IPS-18a (cell line): ENCODE results near the gene OPRD1.
"Not testable (repeated sequence)": the region's sequence is repeated elsewhere in the genome, so short reads cannot be mapped to it uniquely, and the experiment has no call there.

Experiments
- H3K27ac ChIP-seq: one replicate; pipeline ENCODE4 v1.5.1; 2013; ENCODE audit warnings: low read length
- H3K27me3 ChIP-seq: one replicate; pipeline ENCODE4 v1.6.1; 2013; ENCODE audit warnings: mild to moderate bottlenecking, low read length; ENCODE audit not compliant: control insufficient read depth, insufficient read depth
- H3K36me3 ChIP-seq: one replicate; pipeline ENCODE4 v1.6.1; 2013; ENCODE audit warnings: low read depth, low read length; ENCODE audit not compliant: control insufficient read depth
- H3K4me1 ChIP-seq: one replicate; pipeline ENCODE4 v1.6.1; 2013; ENCODE audit warnings: low read depth, low read length; ENCODE audit not compliant: control insufficient read depth
- H3K4me3 ChIP-seq: one replicate; pipeline ENCODE4 v1.5.1; 2013; ENCODE audit warnings: low read length
- H3K9ac ChIP-seq: one replicate; pipeline ENCODE4 v1.6.1; 2013; ENCODE audit warnings: mild to moderate bottlenecking, low read length, moderate library complexity
- H3K9me3 ChIP-seq: one replicate; pipeline ENCODE4 v1.6.1; 2013; ENCODE audit warnings: low read depth, low read length; ENCODE audit not compliant: control insufficient read depth

The OPRD1 gene

GRCh38 chr1:28783363-28783762 lies 28.6 kb upstream of the OPRD1 start:
- Histone ChIP-seq H3K36me3 (no peaks in the 10 kb centered on the region), H3K4me1 (no peaks in the 10 kb centered on the region), H3K27me3 (no peaks in the 10 kb centered on the region), H3K27ac (no peak overlapping the region), H3K9ac (no peak overlapping the region), H3K4me3 (no peak overlapping the region), H3K9me3 (no peaks in the 10 kb centered on the region)

GRCh38 chr1:28789412-28789811 lies 22.6 kb upstream of the OPRD1 start:
- Histone ChIP-seq H3K27me3 (no peaks in the 10 kb centered on the region), H3K36me3 (no peaks in the 10 kb centered on the region), H3K9ac (no peak overlapping the region), H3K4me3 (no peak overlapping the region), H3K4me1 (no peaks in the 10 kb centered on the region), H3K27ac (no peak overlapping the region), H3K9me3 (no peaks in the 10 kb centered on the region)

- H3K36me3 ChIP-seq = no peaks in the 10 kb centered on the region
- no peak overlapping the region for H3K27ac ChIP-seq
- H3K27me3 ChIP-seq = no peaks in the 10 kb centered on the region
- no peak overlapping the region for H3K4me3 ChIP-seq
- no peaks in the 10 kb centered on the region for H3K9me3 ChIP-seq
- no peak overlapping the region for H3K9ac ChIP-seq
- no peaks in the 10 kb centered on the region for H3K4me1 ChIP-seq
Measured at GRCh38 chr1:28789816-28790215, 22.2 kb upstream of the OPRD1 start.

- Histone ChIP-seq H3K9ac (no peak overlapping the region), H3K9me3 (no peaks in the 10 kb centered on the region), H3K36me3 (no peaks in the 10 kb centered on the region), H3K4me3 (no peak overlapping the region), H3K27ac (no peak overlapping the region), H3K4me1 (no peaks in the 10 kb centered on the region), H3K27me3 (no peaks in the 10 kb centered on the region)
Measured at GRCh38 chr1:28790377-28791035, 21.5 kb upstream of the OPRD1 start.

- H3K4me3 ChIP-seq, H3K9ac ChIP-seq, H3K27ac ChIP-seq, H3K9me3 ChIP-seq, H3K4me1 ChIP-seq, H3K27me3 ChIP-seq, H3K36me3 ChIP-seq: not testable (repeated sequence)
Measured at GRCh38 chr1:28791929-28792328, 20.0 kb upstream of the OPRD1 start.

GRCh38 chr1:28792644-28793121 lies 19.3 kb upstream of the OPRD1 start:
- no peak overlapping the region for H3K9ac ChIP-seq
- no peaks in the 10 kb centered on the region for H3K36me3 ChIP-seq
- no peaks in the 10 kb centered on the region for H3K4me1 ChIP-seq
- no peak overlapping the region for H3K4me3 ChIP-seq
- H3K27ac ChIP-seq = no peak overlapping the region
- no peaks in the 10 kb centered on the region for H3K27me3 ChIP-seq
- H3K9me3 ChIP-seq = no peaks in the 10 kb centered on the region

- not testable (repeated sequence) for H3K4me3 ChIP-seq, H3K27me3 ChIP-seq, H3K27ac ChIP-seq, H3K9me3 ChIP-seq, H3K36me3 ChIP-seq, H3K9ac ChIP-seq, H3K4me1 ChIP-seq
Measured at GRCh38 chr1:28794582-28794981, 17.4 kb upstream of the OPRD1 start.

- H3K27me3 ChIP-seq = no peaks in the 10 kb centered on the region
- no peak overlapping the region for H3K4me3 ChIP-seq
- no peak overlapping the region for H3K9ac ChIP-seq
- H3K4me1 ChIP-seq = no peaks in the 10 kb centered on the region
- no peak overlapping the region for H3K27ac ChIP-seq
- no peaks in the 10 kb centered on the region for H3K36me3 ChIP-seq
- H3K9me3 ChIP-seq = no peaks in the 10 kb centered on the region
Measured at GRCh38 chr1:28796352-28797211, 15.4 kb upstream of the OPRD1 start.

- Histone ChIP-seq H3K27me3 (no peaks in the 10 kb centered on the region), H3K9ac (no peak overlapping the region), H3K9me3 (no peaks in the 10 kb centered on the region), H3K27ac (no peak overlapping the region), H3K36me3 (no peaks in the 10 kb centered on the region), H3K4me1 (peaks cover 8% of the 10 kb centered on the region), H3K4me3 (no peak overlapping the region)
Measured at GRCh38 chr1:28800324-28800723, 11.6 kb upstream of the OPRD1 start.

- Histone ChIP-seq H3K27me3 (no peaks in the 10 kb centered on the region), H3K36me3 (no peaks in the 10 kb centered on the region), H3K9me3 (no peaks in the 10 kb centered on the region), H3K4me3 (no peak overlapping the region), H3K4me1 (peaks cover 8% of the 10 kb centered on the region), H3K9ac (no peak overlapping the region), H3K27ac (no peak overlapping the region)
Measured at GRCh38 chr1:28801461-28801860, 10.5 kb upstream of the OPRD1 start.

- Histone ChIP-seq H3K4me1 (peaks cover 8% of the 10 kb centered on the region), H3K27me3 (no peaks in the 10 kb centered on the region), H3K36me3 (no peaks in the 10 kb centered on the region), H3K9me3 (no peaks in the 10 kb centered on the region), H3K9ac (no peak overlapping the region), H3K27ac (no peak overlapping the region), H3K4me3 (no peak overlapping the region)
Measured at GRCh38 chr1:28803051-28803450, 8.9 kb upstream of the OPRD1 start.

- Histone ChIP-seq H3K9ac (no peak overlapping the region), H3K4me3 (no peak overlapping the region), H3K9me3 (no peaks in the 10 kb centered on the region), H3K27ac (no peak overlapping the region), H3K4me1 (peaks cover 8% of the 10 kb centered on the region), H3K36me3 (no peaks in the 10 kb centered on the region), H3K27me3 (no peaks in the 10 kb centered on the region)
Measured at GRCh38 chr1:28803662-28804061, 8.3 kb upstream of the OPRD1 start.
